ENCODE measurements around the gene KL.

Gene KL

DNA sequence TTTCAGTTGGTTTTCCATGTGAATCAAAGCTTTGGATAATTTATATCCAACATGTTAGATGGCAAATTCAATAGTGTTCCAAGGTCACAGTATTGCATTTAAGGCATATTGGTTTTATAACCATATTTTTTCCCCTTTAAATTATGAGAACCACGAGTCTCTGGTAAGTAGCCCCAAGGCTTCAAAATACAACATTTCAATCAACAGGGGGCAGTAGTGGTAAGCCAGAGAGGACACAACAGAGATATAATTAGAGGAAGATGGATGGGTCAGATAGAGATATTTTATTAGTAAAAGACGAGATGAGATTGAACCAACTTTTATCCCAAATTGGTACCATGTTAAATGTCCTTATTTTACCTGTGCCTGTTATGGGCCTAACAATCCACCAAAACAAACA, 53.1 kb downstream of the KL start:
- Mint-ChIP-seq H3K9me3 (no peaks in the 10 kb centered on the region), H3K27me3 (no peaks in the 10 kb centered on the region), H3K4me1 (no peaks in the 10 kb centered on the region), H3K27ac (no peak overlapping the region), H3K4me3 (no peak overlapping the region), H3K36me3 (no peaks in the 10 kb centered on the region)
- DNase-seq = no peak
- ATAC-seq (replicated peaks) = no peak

DNA sequence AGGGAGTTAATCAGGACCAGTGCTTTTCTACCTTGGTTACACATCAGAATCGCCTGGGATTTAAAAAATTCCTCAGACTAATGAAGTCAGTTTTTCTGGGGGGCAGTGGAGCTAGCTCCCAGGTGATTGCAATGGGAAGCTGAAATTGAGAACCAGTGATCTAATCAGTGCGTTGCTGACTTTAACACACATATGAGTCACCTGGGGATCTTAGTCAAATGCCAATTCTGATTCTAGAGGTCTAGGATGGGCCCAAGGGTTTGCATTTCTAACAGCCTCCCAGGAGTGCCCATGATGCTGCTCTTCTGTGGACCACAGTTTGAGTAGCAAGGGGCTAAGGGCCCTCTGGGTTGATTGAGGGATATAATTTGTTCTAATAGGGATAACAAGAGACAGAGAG, 54.5 kb downstream of the KL start:
- H3K4me1 Mint-ChIP-seq = no peaks in the 10 kb centered on the region
- no peak overlapping the region for H3K27ac Mint-ChIP-seq
- DNase-seq (no peak), ATAC-seq (replicated peaks) (no peak)
- no peak overlapping the region for H3K4me3 Mint-ChIP-seq
- no peaks in the 10 kb centered on the region for H3K36me3 Mint-ChIP-seq
- H3K9me3 Mint-ChIP-seq = no peaks in the 10 kb centered on the region
- H3K27me3 Mint-ChIP-seq = no peaks in the 10 kb centered on the region

DNA sequence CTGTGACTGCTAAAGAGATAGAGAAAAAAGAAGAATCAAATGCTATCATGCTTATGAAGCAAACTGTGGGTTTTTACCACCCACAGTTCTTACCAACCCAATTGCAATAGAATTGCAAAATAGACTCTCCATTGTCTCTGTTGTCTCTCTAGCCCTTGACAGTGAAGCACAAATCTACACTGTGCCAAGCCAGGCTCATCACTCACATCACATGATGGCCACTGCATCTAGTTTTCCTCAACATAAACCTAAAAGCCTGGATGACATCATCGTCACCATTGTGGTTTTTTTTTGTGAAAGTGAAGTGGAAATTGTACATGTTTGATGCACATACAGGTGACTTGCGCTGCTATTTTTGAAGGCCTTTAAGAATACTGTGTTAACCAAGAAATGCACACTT, 56.1 kb downstream of the KL start:
- no peaks in the 10 kb centered on the region for H3K4me1 Mint-ChIP-seq
- H3K9me3 Mint-ChIP-seq = no peaks in the 10 kb centered on the region
- H3K4me3 Mint-ChIP-seq = no peak overlapping the region
- ATAC-seq (replicated peaks) (no peak), DNase-seq (no peak)
- H3K27me3 Mint-ChIP-seq = no peaks in the 10 kb centered on the region
- H3K36me3 Mint-ChIP-seq = no peaks in the 10 kb centered on the region
- no peak overlapping the region for H3K27ac Mint-ChIP-seq

DNA sequence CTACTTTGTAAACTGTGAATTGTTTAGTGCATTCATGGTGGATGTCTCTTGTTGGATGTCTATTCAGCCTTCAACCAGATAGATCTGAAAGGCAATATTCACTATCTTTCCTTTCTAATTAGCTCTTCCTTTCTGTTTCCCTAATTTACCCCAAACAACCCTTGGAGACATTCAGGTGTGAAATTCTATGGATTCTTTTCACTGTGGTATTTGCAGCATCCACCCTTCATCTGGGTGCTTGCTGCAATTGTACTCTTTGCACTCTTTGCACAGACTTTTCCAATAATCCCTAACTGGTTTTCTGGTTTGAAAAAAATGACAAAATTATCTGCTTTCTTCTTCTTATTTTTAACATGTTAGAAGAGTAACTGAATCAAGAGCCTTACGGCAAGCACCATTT, 56.5 kb downstream of the KL start:
- H3K4me3 Mint-ChIP-seq = no peak overlapping the region
- H3K27ac Mint-ChIP-seq = no peak overlapping the region
- DNase-seq (no peak), ATAC-seq (replicated peaks) (no peak)
- H3K9me3 Mint-ChIP-seq = no peaks in the 10 kb centered on the region
- no peaks in the 10 kb centered on the region for H3K27me3 Mint-ChIP-seq
- H3K4me1 Mint-ChIP-seq = no peaks in the 10 kb centered on the region
- H3K36me3 Mint-ChIP-seq = no peaks in the 10 kb centered on the region

DNA sequence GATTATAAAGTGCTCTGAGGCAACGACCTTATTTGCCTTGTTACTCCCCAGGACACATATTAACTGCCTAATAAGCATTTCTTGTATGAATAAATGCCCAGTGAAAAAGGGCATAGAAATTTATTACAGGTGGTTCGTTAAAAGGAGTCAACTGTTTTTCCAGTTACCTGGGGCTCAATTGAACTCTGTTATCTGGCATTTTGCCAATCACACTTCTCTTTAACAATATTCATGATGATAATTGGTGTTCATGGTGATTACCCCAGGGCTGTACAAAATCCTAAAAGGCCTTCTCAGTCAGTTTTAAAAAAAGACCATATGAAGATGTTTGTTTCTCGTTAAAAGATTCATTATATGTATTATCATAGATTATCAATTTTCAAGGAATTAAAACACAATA, 57.1 kb downstream of the KL start:
- H3K27me3 Mint-ChIP-seq = no peaks in the 10 kb centered on the region
- no peak for ATAC-seq (replicated peaks)
- no peak overlapping the region for H3K4me3 Mint-ChIP-seq
- H3K27ac Mint-ChIP-seq = no peak overlapping the region
- no peak for DNase-seq
- H3K9me3 Mint-ChIP-seq = no peaks in the 10 kb centered on the region
- no peaks in the 10 kb centered on the region for H3K4me1 Mint-ChIP-seq
- H3K36me3 Mint-ChIP-seq = no peaks in the 10 kb centered on the region

DNA sequence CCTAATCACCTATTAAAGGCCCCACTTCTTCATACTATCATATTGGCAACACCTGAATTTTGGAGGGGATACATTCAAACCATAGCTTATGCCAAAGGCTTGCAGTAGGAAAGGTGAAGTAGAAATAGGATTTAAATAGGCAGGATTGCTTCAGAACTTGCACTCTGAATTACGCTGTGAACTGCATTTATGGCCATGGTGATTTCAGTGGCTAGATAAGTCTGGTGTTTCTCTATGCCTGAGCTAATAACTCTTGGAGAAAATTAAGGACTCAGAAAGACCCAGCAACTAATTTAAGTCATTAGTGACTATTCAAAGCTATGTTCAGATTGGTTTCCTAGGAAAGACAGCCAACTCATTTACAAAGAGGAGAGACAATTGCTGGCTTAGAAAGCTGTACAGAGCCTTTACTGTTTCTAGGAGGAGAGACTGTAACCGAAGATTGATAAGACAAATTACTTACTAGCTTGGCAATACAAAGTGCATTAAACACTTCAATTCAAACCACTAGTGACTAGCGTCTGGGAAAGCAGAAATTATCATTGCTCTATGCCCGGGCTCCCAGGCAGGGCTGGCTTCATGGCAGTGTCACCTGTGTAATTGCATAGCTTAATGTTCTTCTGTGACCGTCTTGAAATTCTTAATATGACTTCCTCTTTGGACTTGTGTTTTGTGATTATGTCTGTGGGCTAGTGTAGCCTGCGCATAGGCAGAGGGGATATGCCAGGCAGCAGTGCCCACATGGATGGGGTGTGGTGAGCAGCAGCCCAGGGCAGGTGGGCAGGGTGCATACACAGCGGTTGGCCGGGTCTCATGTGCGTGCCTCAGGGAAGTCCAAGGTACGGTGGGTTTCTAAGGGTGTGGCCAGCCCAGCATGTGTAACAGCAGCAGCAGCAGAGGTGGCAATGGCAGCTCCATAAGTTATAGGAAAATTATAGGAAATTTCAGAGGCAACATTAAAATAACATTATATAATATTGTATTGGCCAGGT, 60.1 kb downstream of the KL start:
- Mint-ChIP-seq H3K36me3 (no peaks in the 10 kb centered on the region), H3K27ac (no peak overlapping the region), H3K27me3 (no peaks in the 10 kb centered on the region), H3K4me1 (peaks cover 4 to 17% of the 10 kb centered on the region in 2 donors), H3K9me3 (no peaks in the 10 kb centered on the region), H3K4me3 (no peak overlapping the region)
- DNase-seq (no peak), ATAC-seq (replicated peaks) (no peak)

DNA sequence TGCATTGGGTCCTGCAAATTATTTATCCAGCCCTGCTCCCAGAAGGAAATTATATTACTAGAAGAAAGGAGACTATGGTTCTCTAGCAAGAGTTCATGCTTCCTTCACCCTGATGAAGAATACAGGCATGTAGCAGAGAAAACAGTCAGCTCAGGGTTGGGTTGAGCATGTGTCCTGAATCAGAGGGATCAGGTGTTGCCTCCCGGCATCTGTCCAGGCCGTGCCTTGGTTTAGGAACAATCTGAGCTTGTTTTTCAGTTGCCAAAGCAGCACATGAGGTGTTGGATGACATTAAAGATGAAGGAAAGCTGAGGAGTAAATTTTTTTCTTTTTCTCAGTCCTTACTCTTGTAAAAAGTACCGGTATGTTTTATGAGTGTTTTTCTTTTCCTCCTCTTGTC, 62.0 kb downstream of the KL start:
- H3K27me3 Mint-ChIP-seq = no peaks in the 10 kb centered on the region

DNA sequence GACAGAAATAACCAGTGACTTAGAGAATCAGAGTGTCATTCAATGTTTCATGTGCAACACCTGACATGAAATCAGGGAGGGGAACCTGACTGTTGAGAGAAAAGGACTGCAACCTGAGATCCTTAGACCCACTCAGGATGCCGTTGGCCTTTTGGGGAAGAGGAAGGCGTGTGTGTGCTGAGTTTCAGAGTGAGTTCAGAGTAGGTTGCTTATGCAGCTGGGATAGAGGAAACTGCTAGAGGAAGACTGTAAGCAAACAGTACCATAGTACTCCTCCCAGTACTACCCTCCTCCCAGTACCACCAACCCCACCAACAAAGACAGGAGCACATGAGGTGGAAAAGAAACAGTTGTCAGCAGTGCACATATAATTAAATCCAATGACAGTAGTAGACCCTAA, 63.7 kb downstream of the KL start:
- ATAC-seq (replicated peaks) (no peak), DNase-seq (no peak)
- Mint-ChIP-seq H3K36me3 (no peaks in the 10 kb centered on the region), H3K4me3 (no peak overlapping the region), H3K4me1 (peaks cover 4 to 20% of the 10 kb centered on the region in 2 donors), H3K27me3 (peaks cover 2 to 4% of the 10 kb centered on the region in 2 donors), H3K27ac (no peak overlapping the region), H3K9me3 (peaks cover 0 to 1% of the 10 kb centered on the region in 2 donors)

More for the DNA sequence above, 62.0 kb downstream of the KL start:
- Mint-ChIP-seq H3K4me1 (peaks cover 4 to 20% of the 10 kb centered on the region in 2 donors), H3K27ac (no peak overlapping the region), H3K4me3 (no peak overlapping the region), H3K9me3 (no peaks in the 10 kb centered on the region), H3K36me3 (no peaks in the 10 kb centered on the region)
- DNase-seq (no peak), ATAC-seq (replicated peaks) (no peak)

DNA sequence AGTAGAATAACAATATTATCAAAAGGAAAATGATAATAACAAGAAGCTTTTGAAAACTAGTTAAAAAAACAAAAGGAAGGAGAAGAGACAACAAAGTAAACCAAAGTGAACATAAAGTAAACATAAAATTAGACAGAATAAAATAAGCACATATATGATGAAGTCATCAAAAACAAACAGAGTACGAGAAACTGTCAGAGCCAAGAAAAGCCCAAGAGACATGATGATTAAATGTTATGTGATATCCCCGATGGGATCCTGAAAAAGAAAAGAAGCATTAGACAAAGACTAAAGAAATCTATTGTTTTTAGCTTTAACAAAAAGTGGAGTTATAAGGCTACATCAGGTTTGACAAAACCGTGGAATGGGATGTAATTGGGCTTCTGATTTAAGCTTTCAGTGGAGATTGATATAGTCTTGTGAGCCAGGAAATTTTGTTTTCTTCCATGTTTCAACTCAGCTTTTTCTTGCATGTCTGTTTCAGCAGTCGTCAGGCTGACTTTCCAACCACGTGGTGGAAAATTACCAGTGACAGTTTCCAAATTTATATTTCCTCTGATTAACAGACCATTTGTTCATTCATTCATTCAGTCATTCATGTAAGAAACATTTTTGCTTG, 64.9 kb downstream of the KL start:
- H3K36me3 Mint-ChIP-seq = no peaks in the 10 kb centered on the region
- H3K9me3 Mint-ChIP-seq = peaks cover 0 to 1% of the 10 kb centered on the region in 2 donors
- H3K27me3 Mint-ChIP-seq = peaks cover 4 to 10% of the 10 kb centered on the region in 2 donors
- H3K4me3 Mint-ChIP-seq = no peak overlapping the region
- no peak for DNase-seq
- no peak for ATAC-seq (replicated peaks)
- H3K27ac Mint-ChIP-seq = no peak overlapping the region
- H3K4me1 Mint-ChIP-seq = peaks cover 4 to 20% of the 10 kb centered on the region in 2 donors

DNA sequence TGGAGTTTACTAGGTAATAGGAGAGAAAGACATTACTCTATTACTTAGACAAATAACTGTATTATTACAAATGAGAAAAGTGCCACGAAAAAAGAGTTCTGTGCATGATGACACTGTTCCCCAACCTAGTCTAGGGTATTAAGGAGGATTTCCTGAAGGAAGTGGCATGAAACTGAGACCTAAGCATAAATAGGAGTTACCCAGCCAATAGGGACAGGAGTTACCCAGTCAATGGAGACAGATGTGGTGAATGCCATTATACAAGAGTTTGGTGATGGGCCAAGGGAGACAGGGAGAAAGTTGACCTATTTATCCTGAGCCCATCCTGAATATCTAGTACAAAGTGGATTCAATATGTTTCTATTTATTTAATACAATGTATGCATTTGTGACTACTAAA, 65.4 kb downstream of the KL start:
- Mint-ChIP-seq H3K4me3 (no peak overlapping the region), H3K27me3 (peaks cover 8 to 14% of the 10 kb centered on the region in 2 donors), H3K36me3 (no peaks in the 10 kb centered on the region), H3K27ac (no peak overlapping the region), H3K9me3 (peaks cover 0 to 1% of the 10 kb centered on the region in 2 donors), H3K4me1 (peaks cover 4 to 20% of the 10 kb centered on the region in 2 donors)
- ATAC-seq (replicated peaks) (no peak), DNase-seq (no peak)

DNA sequence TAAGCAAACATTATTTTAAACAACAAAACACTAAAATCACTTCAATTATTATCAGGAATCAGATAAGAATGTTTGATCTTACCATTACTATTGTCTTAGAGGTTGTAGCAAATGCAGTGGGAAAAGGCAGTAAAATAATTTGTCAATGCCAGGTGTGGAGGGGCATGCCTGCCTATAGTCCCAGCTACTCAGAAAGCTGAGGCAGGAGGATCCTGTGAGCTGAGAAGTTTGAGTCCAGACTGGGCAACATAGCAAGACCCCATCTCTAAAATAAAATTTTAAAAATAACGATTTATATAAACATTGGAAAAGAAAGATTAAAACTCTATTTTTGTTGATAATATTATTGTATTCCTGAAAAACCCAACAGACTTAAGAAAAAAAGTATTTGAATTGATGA, 66.8 kb downstream of the KL start:
- no peak for DNase-seq
- Mint-ChIP-seq H3K27me3 (peaks cover 13 to 14% of the 10 kb centered on the region in 2 donors), H3K4me1 (peaks cover 4 to 20% of the 10 kb centered on the region in 2 donors), H3K9me3 (peaks cover 0 to 1% of the 10 kb centered on the region in 2 donors), H3K4me3 (no peak overlapping the region), H3K27ac (no peak overlapping the region), H3K36me3 (no peaks in the 10 kb centered on the region)
- ATAC-seq (replicated peaks) = no peak

DNA sequence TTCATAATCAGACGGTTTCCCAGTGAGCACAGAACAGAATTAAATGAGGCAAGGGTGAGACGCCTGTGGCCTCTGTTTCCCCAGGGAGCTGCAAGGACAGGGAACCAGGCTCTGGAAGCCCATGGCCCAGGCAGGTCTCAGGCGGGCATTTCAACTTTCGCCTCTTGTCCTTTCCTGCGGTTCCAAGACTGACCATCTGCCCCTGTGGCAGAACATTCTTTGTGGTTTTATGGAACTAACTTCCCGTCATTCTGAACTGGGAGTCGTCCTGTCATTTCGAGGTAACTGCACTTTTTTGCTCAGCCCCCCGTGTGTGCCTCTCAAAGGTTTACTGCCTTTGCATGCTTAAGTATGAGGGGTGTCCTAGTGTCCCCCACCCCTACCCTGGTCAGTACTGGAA, 70.9 kb downstream of the KL start:
- Mint-ChIP-seq H3K9me3 (peaks cover 0 to 1% of the 10 kb centered on the region in 2 donors), H3K36me3 (no peaks in the 10 kb centered on the region), H3K27ac (no peak overlapping the region), H3K4me3 (no peak overlapping the region), H3K27me3 (peaks cover 14 to 17% of the 10 kb centered on the region in 2 donors), H3K4me1 (no peaks in the 10 kb centered on the region)
- DNase-seq (no peak), ATAC-seq (replicated peaks) (no peak)

DNA sequence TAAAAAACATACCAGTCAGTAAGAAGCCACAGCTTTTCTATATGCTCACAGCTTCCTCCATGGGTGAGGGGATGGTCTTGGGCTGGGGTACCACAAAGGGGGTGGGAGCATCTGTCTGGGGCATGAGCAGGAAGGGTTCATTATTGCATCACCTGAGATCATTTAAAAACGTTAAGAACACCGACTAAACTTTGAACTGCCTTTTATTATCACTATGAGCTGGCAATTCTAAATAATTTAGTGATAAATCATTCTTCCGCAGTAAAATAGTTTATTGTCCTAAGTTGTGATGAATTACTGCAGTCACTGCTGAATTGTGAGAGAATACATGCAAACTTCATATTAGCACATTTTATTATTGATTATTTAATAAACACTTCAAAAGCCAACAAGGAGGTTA, 71.6 kb downstream of the KL start:
- no peak overlapping the region for H3K27ac Mint-ChIP-seq
- no peak overlapping the region for H3K4me3 Mint-ChIP-seq
- peaks cover 0 to 1% of the 10 kb centered on the region in 2 donors for H3K9me3 Mint-ChIP-seq
- no peaks in the 10 kb centered on the region for H3K36me3 Mint-ChIP-seq
- peaks cover 14 to 17% of the 10 kb centered on the region in 2 donors for H3K27me3 Mint-ChIP-seq
- no peak for ATAC-seq (replicated peaks)
- no peaks in the 10 kb centered on the region for H3K4me1 Mint-ChIP-seq
- DNase-seq = no peak

DNA sequence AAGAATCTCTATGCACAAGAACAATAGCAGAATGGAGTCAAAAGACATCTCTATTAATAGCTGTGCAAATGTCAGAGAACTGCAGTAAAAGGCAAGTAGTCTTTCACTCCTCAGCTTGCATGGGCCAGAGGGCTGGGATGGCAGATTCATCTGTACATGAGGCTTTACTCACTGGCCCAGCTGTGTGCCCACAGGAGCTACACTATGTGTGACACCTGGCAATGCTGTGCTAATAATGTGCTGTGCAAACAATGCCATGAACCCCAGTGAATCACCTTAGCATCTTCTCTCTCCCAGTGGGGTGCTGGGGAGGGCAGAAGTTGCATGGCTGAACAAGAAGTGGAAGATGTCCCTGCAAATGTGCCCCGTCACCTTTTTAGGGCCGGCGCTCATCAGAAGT, 73.1 kb downstream of the KL start:
- no peaks in the 10 kb centered on the region for H3K36me3 Mint-ChIP-seq
- peaks cover 14 to 17% of the 10 kb centered on the region in 2 donors for H3K27me3 Mint-ChIP-seq
- DNase-seq = no peak
- no peak for ATAC-seq (replicated peaks)
- H3K4me1 Mint-ChIP-seq = no peaks in the 10 kb centered on the region
- no peak overlapping the region for H3K4me3 Mint-ChIP-seq
- H3K9me3 Mint-ChIP-seq = peaks cover 0 to 1% of the 10 kb centered on the region in 2 donors
- H3K27ac Mint-ChIP-seq = no peak overlapping the region
